Smooth muscle cell (in vitro differentiated cells): Measurements from ENCODE around the gene MICAL3. TPM values are rescaled to one million over a fixed set of nuclear protein-coding genes. Genes with fewer than 3 reads are reported as not detected.

ENCODE experiments used
- DNase-seq: peaks from one replicate; lab custom pipeline; 2025; ENCODE audit not compliant: unreplicated experiment; lab: John Stamatoyannopoulos, UW
- H2AFZ ChIP-seq: fragments of 200-600 bp; sonication (generic); 2 replicates; pipeline ENCODE4 v1.6.0; 2016; ENCODE audit warnings: antibody characterized with exemption, low read depth, mild to moderate bottlenecking
- H3F3A ChIP-seq: fragments of 200-600 bp; sonication (generic); 2 replicates; pipeline ENCODE4 v1.6.0; 2017; ENCODE audit warnings: antibody characterized with exemption, low read depth
- H3K27ac ChIP-seq: fragments of 200-600 bp; sonication (generic); 2 replicates; pipeline ENCODE4 v1.5.1; 2016; ENCODE audit warnings: low read depth, mild to moderate bottlenecking
- H3K27me3 ChIP-seq: fragments of 200-600 bp; sonication (generic); 2 replicates; pipeline ENCODE4 v1.6.1; 2016; ENCODE audit warnings: low read depth, mild to moderate bottlenecking
- H3K36me3 ChIP-seq: fragments of 200-600 bp; sonication (generic); 2 replicates; pipeline ENCODE4 v1.5.1; 2016; ENCODE audit warnings: low read depth
- H3K4me1 ChIP-seq: fragments of 200-600 bp; sonication (generic); 2 replicates; pipeline ENCODE4 v1.5.1; 2016; ENCODE audit warnings: low read depth
- H3K4me2 ChIP-seq: fragments of 200-600 bp; sonication (generic); 2 replicates; pipeline ENCODE4 v1.6.0; 2016; ENCODE audit warnings: mild to moderate bottlenecking
- H3K4me3 ChIP-seq: fragments of 200-600 bp; sonication (generic); 2 replicates; pipeline ENCODE4 v1.5.1; 2016; ENCODE audit warnings: mild to moderate bottlenecking
- H3K79me2 ChIP-seq: fragments of 200-600 bp; sonication (generic); 2 replicates; pipeline ENCODE4 v1.6.0; 2016; ENCODE audit warnings: low read depth, mild to moderate bottlenecking
- H3K9ac ChIP-seq: fragments of 200-600 bp; sonication (generic); 2 replicates; pipeline ENCODE4 v1.6.0; 2016; ENCODE audit warnings: low read depth
- H3K9me3 ChIP-seq: fragments of 200-600 bp; sonication (generic); replicated peaks from 2 replicates; pipeline ENCODE4 v1.5.1; 2016; ENCODE audit warnings: low read depth
- H4K20me1 ChIP-seq: fragments of 200-600 bp; sonication (generic); 2 replicates; pipeline ENCODE4 v1.6.0; 2016; ENCODE audit warnings: low read depth
- CTCF ChIP-seq: fragments of 200-600 bp; sonication (generic); IDR thresholded peaks from 2 replicates; pipeline ENCODE4 v1.5.1; 2017; ENCODE audit warnings: borderline replicate concordance, mild to moderate bottlenecking, antibody characterized with exemption; ENCODE audit not compliant: insufficient read depth, poor library complexity, severe bottlenecking
- WGBS: methylation state at CpG from one replicate; pipeline ENCODE4 v1.1.7; 2016; ENCODE audit warnings: low lambda C conversion rate; 5-methylcytosine and 5-hydroxymethylcytosine counted together
- polyA plus RNA-seq: library from polyadenylated mRNA; unstranded; fragments of >200 nt; fragmentation: Nextera tagmentation; extraction: Ambion mirVana; gene quantifications from 2 replicates; pipeline ENCODE4 v1.2.1, GENCODE V29; 2016
- total RNA-seq: library from RNA; depleted of rRNA; stranded (reverse); fragments of >200 nt; gene quantifications from 2 replicates; pipeline ENCODE4 v1.2.3, GENCODE V29; 2014

MICAL3 gene
- total and polyA plus RNA-seq, 2 experiments from 2014 or later, result 3.1 to 28.6 TPM

- no peaks in the 10 kb centered on the region for H3K36me3 ChIP-seq
- H3K27ac ChIP-seq, result no peak overlapping the region
- peaks cover 82% of the 10 kb centered on the region for H3K79me2 ChIP-seq
- no peak overlapping the region for H2AFZ ChIP-seq
- H4K20me1 ChIP-seq, result peaks cover 88% of the 10 kb centered on the region
- peaks cover 8% of the 10 kb centered on the region for H3F3A ChIP-seq
- no peak overlapping the region for H3K4me2 ChIP-seq
- no peak for DNase-seq
- H3K9me3 ChIP-seq, result no peaks in the 10 kb centered on the region
- 89% methylated on average over 9 of the region's 9 CpGs for WGBS
- no peak overlapping the region for H3K9ac ChIP-seq
- H3K4me1 ChIP-seq, result peaks cover 24% of the 10 kb centered on the region
- H3K4me3 ChIP-seq, result no peak overlapping the region
- TF ChIP-seq CTCF, result no peak
- H3K27me3 ChIP-seq, result no peaks in the 10 kb centered on the region
Measured at GRCh38 chr22:17946662-17947367, 77.5 kb downstream of the MICAL3 start.

GRCh38 chr22:17945888-17946648 is 78.3 kb downstream of the MICAL3 start:
- no peak for TF ChIP-seq CTCF
- H3K9ac ChIP-seq, result no peak overlapping the region
- H3K36me3 ChIP-seq, result no peaks in the 10 kb centered on the region
- no peak overlapping the region for H3K4me3 ChIP-seq
- H3K79me2 ChIP-seq, result peaks cover 87% of the 10 kb centered on the region
- H4K20me1 ChIP-seq, result peaks cover 93% of the 10 kb centered on the region
- H3K4me2 ChIP-seq, result no peak overlapping the region
- no peaks in the 10 kb centered on the region for H3K9me3 ChIP-seq
- H3K27ac ChIP-seq, result no peak overlapping the region
- DNase-seq, result no peak
- H3K27me3 ChIP-seq, result no peaks in the 10 kb centered on the region
- no peak overlapping the region for H2AFZ ChIP-seq
- 82% methylated on average over 16 of the region's 16 CpGs for WGBS
- H3K4me1 ChIP-seq, result peaks cover 24% of the 10 kb centered on the region
- peaks cover 8% of the 10 kb centered on the region for H3F3A ChIP-seq

DNA sequence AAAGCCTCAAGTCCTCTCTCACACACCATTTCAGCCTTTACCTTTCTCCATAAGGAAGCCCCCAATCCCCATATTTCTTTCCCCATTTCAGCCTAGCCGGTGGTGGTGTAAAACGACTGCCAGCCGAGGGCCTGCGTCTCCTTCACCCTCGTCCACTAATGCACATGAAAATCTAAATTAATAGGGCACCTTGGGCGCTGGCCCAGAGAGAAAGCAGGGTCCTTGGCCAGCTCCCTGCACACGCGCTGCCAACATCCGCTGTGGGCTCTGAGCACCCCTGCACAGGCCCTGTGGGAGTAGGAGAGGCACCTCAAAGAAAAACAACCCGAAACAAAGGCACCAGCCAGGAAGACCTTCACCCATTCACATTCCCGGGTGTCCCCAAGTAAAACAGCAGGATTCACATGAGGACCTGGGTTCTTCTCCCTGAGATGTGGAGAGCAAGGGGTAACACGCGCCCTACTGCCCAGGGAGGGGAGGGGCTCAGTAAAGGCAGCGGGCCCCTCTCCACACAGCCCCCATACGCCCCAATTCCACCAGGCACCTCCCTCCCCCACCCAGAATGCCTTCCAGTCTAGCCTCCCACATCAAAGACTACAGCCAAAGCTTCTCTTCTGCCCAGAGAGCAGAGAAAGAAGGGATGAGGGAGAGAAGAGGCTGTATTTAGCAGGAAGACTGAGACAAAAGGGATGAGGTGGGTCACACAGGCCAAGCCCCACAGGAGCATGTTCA is 79.0 kb downstream of the MICAL3 start:
- no peak for DNase-seq
- H3K9me3 ChIP-seq, result no peaks in the 10 kb centered on the region
- H3K36me3 ChIP-seq, result no peaks in the 10 kb centered on the region
- H3F3A ChIP-seq, result peaks cover 8% of the 10 kb centered on the region
- no peak overlapping the region for H3K4me2 ChIP-seq
- H4K20me1 ChIP-seq, result peaks cover 93% of the 10 kb centered on the region
- no peak overlapping the region for H3K27ac ChIP-seq
- no peak overlapping the region for H2AFZ ChIP-seq
- H3K79me2 ChIP-seq, result peaks cover 94% of the 10 kb centered on the region
- peaks cover 24% of the 10 kb centered on the region for H3K4me1 ChIP-seq
- H3K9ac ChIP-seq, result no peak overlapping the region
- no peaks in the 10 kb centered on the region for H3K27me3 ChIP-seq
- 92% methylated on average over 15 of the region's 15 CpGs for WGBS
- no peak for TF ChIP-seq CTCF
- H3K4me3 ChIP-seq, result no peak overlapping the region
